ENCODE data around the gene BNC2. TPM values are rescaled to one million over a fixed set of nuclear protein-coding genes. Genes with fewer than 3 reads are reported as not detected.

The BNC2 gene
- total and polyA plus RNA-seq, 2 experiments from 2014 or later, result 19.3 to 20.7 TPM

DNA sequence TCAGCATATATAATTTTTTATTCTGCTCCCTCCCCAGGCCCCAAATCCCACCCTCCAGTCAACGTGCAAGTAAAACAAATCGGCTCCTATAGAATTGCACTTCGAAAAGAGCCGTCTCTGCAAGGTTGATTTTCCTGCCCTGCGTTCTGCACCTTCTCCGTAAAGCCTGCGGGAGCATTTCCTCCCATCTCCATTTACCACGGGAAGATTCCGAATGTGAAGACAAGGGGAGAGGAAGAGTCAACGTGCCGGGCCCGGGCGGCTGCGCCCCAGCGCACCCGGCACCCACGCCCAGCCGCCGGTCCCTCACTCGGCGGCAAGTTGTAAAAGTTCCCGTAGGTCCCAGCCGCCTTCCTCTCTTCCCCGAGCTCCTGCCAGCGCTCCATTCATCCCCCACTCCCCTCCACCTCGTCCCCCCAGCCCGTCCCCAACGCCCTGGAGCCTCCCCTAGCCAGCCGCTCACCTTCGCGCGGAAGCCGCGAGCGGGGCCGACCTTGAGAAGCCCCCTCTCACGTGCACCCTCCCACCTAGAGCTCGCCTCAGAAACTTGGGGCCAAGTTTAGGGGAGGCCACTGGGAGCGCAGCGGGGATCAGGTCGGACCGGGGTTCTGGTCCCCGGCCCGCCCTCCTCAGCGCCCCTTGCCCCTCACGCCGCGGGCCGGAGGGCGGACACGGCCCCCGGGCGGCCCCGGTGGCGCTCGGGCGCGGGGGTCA, 431 bp downstream of the BNC2 start:
- WGBS (ENCODE audit: low lambda C conversion rate, missing lambda C conversion rate), result 2% methylated on average over 40 of the region's 58 CpGs
- Histone ChIP-seq H4K20me1 (ENCODE audit: insufficient read depth, poor library complexity, severe bottlenecking) (no peaks in the 10 kb centered on the region), H3K4me2 (peak overlapping the region; percentile 97), H3K79me2 (peaks cover 27% of the 10 kb centered on the region), H3K9me3 (ENCODE audit: low read depth) (no peaks in the 10 kb centered on the region), H3K27ac (peak overlapping the region; percentile 91), H3K36me3 (replicated peaks; ENCODE audit: insufficient read depth, low read depth) (no peaks in the 10 kb centered on the region), H3K9me2 (replicated peaks; ENCODE audit: insufficient read depth) (no peaks in the 10 kb centered on the region), H3K27me3 (peaks cover 10% of the 10 kb centered on the region), H3K4me3 (peak overlapping the region; percentile 74), H2AFZ (peak overlapping the region; percentile 77), H3K4me1 (ENCODE audit: insufficient read depth) (peaks cover 5% of the 10 kb centered on the region)
- peak; percentile 33 for DNase-seq (ENCODE audit: low spot score)
- TF ChIP-seq EZH2 (IDR thresholded peaks at IDR 0.05; ENCODE audit: borderline replicate concordance) (no peak), EZH2phosphoT487 (IDR thresholded peaks at IDR 0.05; ENCODE audit: low read depth, severe bottlenecking, unreplicated experiment) (no peak)
- TF ChIP-seq, protein P1, sequence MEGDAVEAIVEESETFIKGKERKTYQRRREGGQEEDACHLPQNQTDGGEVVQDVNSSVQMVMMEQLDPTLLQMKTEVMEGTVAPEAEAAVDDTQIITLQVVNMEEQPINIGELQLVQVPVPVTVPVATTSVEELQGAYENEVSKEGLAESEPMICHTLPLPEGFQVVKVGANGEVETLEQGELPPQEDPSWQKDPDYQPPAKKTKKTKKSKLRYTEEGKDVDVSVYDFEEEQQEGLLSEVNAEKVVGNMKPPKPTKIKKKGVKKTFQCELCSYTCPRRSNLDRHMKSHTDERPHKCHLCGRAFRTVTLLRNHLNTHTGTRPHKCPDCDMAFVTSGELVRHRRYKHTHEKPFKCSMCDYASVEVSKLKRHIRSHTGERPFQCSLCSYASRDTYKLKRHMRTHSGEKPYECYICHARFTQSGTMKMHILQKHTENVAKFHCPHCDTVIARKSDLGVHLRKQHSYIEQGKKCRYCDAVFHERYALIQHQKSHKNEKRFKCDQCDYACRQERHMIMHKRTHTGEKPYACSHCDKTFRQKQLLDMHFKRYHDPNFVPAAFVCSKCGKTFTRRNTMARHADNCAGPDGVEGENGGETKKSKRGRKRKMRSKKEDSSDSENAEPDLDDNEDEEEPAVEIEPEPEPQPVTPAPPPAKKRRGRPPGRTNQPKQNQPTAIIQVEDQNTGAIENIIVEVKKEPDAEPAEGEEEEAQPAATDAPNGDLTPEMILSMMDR (IDR thresholded peaks at IDR 0.05; ENCODE audit: poor library complexity), result no peak

DNA sequence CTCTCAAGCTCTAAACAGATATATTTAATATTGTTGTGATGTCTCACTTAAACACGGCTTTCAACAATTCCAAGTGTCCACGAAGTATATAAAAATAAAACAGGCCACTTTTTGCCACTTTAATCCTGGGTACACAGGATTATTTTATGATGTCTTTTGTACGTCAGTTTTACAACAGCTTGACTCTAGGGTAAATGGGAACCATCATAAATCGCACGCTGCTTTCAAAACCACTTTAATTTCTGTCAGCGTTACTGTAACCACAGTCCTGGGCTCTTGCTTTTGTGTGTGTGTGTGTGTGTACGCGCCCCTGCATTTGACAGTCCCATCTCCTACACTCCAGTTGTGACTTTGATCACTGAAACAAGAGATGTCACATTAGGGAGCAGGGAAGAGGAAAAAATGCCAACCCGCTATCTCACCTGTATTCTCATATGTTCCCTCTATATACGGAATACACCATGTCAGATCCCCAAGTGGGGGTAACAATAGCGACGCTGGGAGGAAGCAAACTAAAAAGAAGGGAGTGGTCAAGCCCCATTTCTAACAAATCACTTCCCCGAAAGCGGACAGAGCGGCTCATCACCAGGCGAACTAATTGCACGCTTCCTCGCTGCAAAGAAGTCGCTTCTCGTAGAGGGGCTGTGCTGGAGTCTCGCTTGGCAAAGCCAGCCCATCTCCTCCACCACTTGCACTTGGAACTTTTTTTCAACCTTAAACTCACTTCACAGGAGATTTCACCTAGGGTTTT, 1.2 kb downstream of the BNC2 start:
- no peaks in the 10 kb centered on the region for H3K9me2 ChIP-seq (replicated peaks; ENCODE audit: insufficient read depth)
- peaks cover 32% of the 10 kb centered on the region for H3K79me2 ChIP-seq
- peak overlapping the region; percentile 91 for H3K27ac ChIP-seq
- H3K4me1 ChIP-seq (ENCODE audit: insufficient read depth), result peaks cover 13% of the 10 kb centered on the region
- no peaks in the 10 kb centered on the region for H4K20me1 ChIP-seq (ENCODE audit: insufficient read depth, poor library complexity, severe bottlenecking)
- WGBS (ENCODE audit: low lambda C conversion rate, missing lambda C conversion rate), result 7% methylated on average over 21 of the region's 21 CpGs
- peak overlapping the region; percentile 74 for H3K4me3 ChIP-seq
- no peak for TF ChIP-seq EZH2 (IDR thresholded peaks at IDR 0.05; ENCODE audit: borderline replicate concordance)
- TF ChIP-seq, protein P1 (IDR thresholded peaks at IDR 0.05; ENCODE audit: poor library complexity), result no peak
- TF ChIP-seq EZH2phosphoT487 (IDR thresholded peaks at IDR 0.05; ENCODE audit: low read depth, severe bottlenecking, unreplicated experiment), result no peak
- H3K4me2 ChIP-seq, result peak overlapping the region; percentile 97
- H3K27me3 ChIP-seq, result peaks cover 10% of the 10 kb centered on the region
- no peaks in the 10 kb centered on the region for H3K9me3 ChIP-seq (ENCODE audit: low read depth)
- H2AFZ ChIP-seq, result peak overlapping the region; percentile 77
- DNase-seq (ENCODE audit: low spot score), result peak; percentile 43
- H3K36me3 ChIP-seq (replicated peaks; ENCODE audit: insufficient read depth, low read depth), result no peaks in the 10 kb centered on the region

DNA sequence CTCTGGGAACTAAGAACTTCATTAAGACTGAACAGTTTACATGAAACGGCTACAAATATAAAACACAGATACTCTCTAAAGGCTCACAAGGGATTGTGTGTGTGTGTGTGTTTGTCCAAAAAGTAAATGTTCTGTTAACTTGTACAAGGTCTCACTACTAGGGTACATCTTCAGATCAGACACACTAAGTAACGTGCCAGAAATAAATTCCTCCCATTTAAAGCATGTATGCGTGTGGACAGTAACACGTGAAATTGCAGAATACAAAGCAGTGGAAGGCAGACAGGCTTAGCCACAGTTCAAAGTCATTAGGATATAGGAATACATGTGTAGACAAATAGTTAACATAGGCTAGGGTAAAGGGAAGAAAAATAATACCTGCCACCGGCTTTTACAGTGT, 1.8 kb downstream of the BNC2 start:
- Histone ChIP-seq H3K36me3 (replicated peaks; ENCODE audit: insufficient read depth, low read depth) (no peaks in the 10 kb centered on the region), H3K4me2 (peak overlapping the region; percentile 97), H4K20me1 (ENCODE audit: insufficient read depth, poor library complexity, severe bottlenecking) (no peaks in the 10 kb centered on the region), H3K4me3 (peak overlapping the region; percentile 74), H3K9me2 (replicated peaks; ENCODE audit: insufficient read depth) (no peaks in the 10 kb centered on the region), H3K27ac (peak overlapping the region; percentile 91), H2AFZ (no peak overlapping the region), H3K79me2 (peaks cover 36% of the 10 kb centered on the region), H3K4me1 (ENCODE audit: insufficient read depth) (peaks cover 15% of the 10 kb centered on the region), H3K27me3 (peaks cover 7% of the 10 kb centered on the region), H3K9me3 (ENCODE audit: low read depth) (no peaks in the 10 kb centered on the region)
- TF ChIP-seq, protein P1 (IDR thresholded peaks at IDR 0.05; ENCODE audit: poor library complexity), result no peak
- TF ChIP-seq EZH2 (IDR thresholded peaks at IDR 0.05; ENCODE audit: borderline replicate concordance), result no peak
- no peak for TF ChIP-seq EZH2phosphoT487 (IDR thresholded peaks at IDR 0.05; ENCODE audit: low read depth, severe bottlenecking, unreplicated experiment)
- WGBS (ENCODE audit: low lambda C conversion rate, missing lambda C conversion rate), result 48% methylated on average over 5 of the region's 5 CpGs
- DNase-seq (ENCODE audit: low spot score), result no peak
